WERI-Rb-1 (cell line): ENCODE data around the gene LCE1E.

ENCODE experiments used
- DNase-seq: peaks from one replicate; pipeline ENCODE4 v3.0.0-alpha.2; 2020
- H3K27ac ChIP-seq: fragments of 250-450 bp; sonication (Bioruptor Pico); 2 replicates; pipeline ENCODE4 v1.5.1; 2020; ENCODE audit warnings: mild to moderate bottlenecking, moderate library complexity
- H3K27me3 ChIP-seq: fragments of 250-450 bp; sonication (Bioruptor Pico); 2 replicates; pipeline ENCODE4 v1.5.1; 2021; ENCODE audit warnings: mild to moderate bottlenecking, low read depth, moderate library complexity; ENCODE audit not compliant: insufficient read depth, severe bottlenecking
- H3K36me3 ChIP-seq: fragments of 250-450 bp; sonication (Bioruptor Pico); 2 replicates; pipeline ENCODE4 v1.5.1; 2020; ENCODE audit warnings: mild to moderate bottlenecking, moderate library complexity
- H3K4me3 ChIP-seq: 2 replicates; pipeline ENCODE4 v1.5.1; 2011; ENCODE audit warnings: low read depth, mild to moderate bottlenecking, control low read depth, low read length
- H3K9me3 ChIP-seq: fragments of 250-450 bp; sonication (Bioruptor Pico); 2 replicates; pipeline ENCODE4 v1.5.1; 2021; ENCODE audit warnings: mild to moderate bottlenecking, moderate library complexity; ENCODE audit not compliant: severe bottlenecking
- TF ChIP-seq, protein P1 (sequence below): IDR thresholded peaks from 2 replicates; pipeline ENCODE4 v1.5.1; 2011; ENCODE audit warnings: low read depth, mild to moderate bottlenecking, control low read depth, inconsistent platforms, low read length

LCE1E gene

DNA sequence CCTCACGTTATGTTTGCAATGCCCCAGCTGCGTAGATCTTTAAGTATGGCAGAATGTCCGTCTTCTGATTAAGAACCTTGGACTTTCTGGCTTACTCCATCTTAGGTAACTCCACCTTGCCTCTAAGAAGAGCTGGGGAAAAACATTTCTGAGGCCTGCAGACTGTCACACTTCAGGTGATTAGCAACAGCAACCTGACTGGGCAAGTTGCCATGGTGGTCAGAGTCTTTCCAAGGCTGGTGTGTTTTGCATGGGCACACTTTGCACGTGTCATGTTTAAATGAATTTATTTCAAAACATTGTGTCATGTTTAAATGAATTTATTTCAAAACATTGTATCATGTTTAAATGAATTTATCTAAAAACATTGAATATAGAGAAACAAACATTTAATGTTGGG is 27.4 kb upstream of the LCE1E start:
- H3K27ac ChIP-seq: no peak overlapping the region
- H3K27me3 ChIP-seq: peaks cover 97% of the 10 kb centered on the region
- no peaks in the 10 kb centered on the region for H3K36me3 ChIP-seq
- TF ChIP-seq, protein P1, sequence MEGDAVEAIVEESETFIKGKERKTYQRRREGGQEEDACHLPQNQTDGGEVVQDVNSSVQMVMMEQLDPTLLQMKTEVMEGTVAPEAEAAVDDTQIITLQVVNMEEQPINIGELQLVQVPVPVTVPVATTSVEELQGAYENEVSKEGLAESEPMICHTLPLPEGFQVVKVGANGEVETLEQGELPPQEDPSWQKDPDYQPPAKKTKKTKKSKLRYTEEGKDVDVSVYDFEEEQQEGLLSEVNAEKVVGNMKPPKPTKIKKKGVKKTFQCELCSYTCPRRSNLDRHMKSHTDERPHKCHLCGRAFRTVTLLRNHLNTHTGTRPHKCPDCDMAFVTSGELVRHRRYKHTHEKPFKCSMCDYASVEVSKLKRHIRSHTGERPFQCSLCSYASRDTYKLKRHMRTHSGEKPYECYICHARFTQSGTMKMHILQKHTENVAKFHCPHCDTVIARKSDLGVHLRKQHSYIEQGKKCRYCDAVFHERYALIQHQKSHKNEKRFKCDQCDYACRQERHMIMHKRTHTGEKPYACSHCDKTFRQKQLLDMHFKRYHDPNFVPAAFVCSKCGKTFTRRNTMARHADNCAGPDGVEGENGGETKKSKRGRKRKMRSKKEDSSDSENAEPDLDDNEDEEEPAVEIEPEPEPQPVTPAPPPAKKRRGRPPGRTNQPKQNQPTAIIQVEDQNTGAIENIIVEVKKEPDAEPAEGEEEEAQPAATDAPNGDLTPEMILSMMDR: no peak
- no peak overlapping the region for H3K4me3 ChIP-seq
- H3K9me3 ChIP-seq: peaks cover 2% of the 10 kb centered on the region
- no peak for DNase-seq

DNA sequence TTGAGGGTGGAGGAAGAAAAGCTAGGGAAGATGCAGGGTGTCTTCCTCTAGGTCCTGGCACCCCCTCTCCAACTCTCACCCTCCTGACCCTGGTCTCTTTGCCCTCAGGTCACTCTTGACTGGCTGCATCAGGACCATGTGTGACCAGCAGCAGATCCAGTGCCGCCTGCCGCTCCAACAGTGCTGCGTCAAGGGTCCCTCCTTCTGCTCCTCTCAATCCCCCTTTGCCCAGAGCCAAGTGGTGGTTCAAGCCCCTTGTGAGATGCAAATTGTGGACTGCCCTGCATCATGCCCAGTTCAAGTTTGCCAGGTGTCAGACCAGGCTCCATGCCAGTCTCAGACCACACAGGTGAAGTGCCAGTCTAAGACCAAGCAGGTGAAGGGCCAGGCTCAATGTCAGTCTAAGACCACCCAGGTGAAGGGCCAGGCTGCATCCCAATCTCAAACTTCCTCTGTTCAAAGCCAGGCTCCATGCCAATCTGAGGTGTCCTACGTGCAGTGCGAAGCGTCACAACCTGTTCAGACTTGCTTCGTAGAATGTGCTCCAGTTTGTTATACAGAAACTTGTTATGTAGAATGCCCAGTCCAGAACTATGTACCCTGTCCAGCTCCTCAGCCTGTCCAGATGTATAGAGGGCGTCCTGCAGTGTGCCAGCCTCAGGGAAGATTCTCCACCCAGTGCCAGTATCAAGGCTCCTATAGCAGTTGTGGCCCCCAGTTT is 26.4 kb upstream of the LCE1E start:
- TF ChIP-seq, protein P1: no peak
- DNase-seq: no peak
- no peak overlapping the region for H3K4me3 ChIP-seq
- no peak overlapping the region for H3K27ac ChIP-seq
- no peaks in the 10 kb centered on the region for H3K36me3 ChIP-seq
- H3K27me3 ChIP-seq: peaks cover 97% of the 10 kb centered on the region
- H3K9me3 ChIP-seq: peaks cover 2% of the 10 kb centered on the region

DNA sequence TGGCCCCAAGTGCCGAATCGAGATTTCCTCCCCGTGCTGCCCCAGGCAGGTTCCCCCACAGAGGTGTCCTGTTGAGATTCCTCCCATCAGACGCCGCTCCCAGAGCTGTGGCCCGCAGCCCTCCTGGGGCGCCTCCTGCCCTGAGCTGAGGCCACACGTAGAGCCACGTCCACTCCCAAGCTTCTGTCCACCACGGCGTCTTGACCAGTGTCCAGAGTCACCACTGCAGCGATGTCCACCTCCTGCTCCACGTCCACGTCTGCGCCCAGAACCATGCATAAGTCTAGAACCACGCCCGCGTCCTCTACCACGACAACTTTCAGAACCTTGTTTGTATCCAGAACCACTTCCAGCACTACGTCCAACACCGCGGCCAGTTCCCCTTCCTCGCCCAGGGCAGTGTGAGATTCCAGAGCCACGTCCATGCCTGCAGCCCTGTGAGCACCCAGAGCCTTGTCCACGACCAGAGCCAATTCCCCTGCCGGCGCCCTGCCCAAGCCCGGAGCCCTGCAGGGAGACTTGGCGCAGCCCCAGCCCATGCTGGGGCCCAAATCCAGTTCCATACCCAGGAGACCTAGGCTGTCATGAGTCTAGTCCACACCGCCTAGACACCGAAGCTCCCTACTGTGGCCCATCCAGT is 25.4 kb upstream of the LCE1E start:
- Histone ChIP-seq H3K36me3 (no peaks in the 10 kb centered on the region), H3K9me3 (no peaks in the 10 kb centered on the region), H3K27me3 (peaks cover 97% of the 10 kb centered on the region), H3K4me3 (no peak overlapping the region), H3K27ac (no peak overlapping the region)
- TF ChIP-seq, protein P1: no peak
- DNase-seq: no peak

DNA sequence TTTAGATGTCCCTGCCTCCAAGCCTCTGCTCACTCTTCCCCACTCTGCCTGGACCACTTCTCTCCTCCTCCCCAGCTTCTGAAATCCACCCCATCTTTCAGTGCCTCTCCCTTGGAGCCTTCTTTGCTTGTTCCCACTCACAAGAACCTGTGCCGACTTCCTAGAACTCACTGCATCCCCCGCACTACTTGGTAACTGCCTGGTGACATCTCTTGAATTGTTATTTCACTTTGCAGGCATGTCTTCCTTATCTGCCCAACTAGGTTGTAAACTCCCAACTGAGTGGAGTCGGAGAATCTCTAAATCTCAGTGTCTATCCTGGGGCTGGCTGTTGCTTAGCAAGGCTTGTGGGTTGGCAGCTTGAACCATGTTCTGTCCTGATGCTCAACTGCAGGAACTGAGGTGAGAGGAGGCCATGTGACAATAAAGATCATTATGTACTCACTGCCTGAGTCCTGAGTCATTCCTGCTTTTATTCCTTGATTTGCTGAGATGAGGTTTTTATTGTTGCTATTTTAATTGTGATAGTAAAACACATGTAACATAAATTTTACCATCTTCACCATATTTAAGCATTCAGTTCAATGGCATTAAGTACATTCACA is 24.3 kb upstream of the LCE1E start:
- H3K27me3 ChIP-seq: peaks cover 97% of the 10 kb centered on the region
- H3K27ac ChIP-seq: no peak overlapping the region
- TF ChIP-seq, protein P1: no peak
- no peaks in the 10 kb centered on the region for H3K36me3 ChIP-seq
- H3K4me3 ChIP-seq: no peak overlapping the region
- no peak for DNase-seq
- no peaks in the 10 kb centered on the region for H3K9me3 ChIP-seq

DNA sequence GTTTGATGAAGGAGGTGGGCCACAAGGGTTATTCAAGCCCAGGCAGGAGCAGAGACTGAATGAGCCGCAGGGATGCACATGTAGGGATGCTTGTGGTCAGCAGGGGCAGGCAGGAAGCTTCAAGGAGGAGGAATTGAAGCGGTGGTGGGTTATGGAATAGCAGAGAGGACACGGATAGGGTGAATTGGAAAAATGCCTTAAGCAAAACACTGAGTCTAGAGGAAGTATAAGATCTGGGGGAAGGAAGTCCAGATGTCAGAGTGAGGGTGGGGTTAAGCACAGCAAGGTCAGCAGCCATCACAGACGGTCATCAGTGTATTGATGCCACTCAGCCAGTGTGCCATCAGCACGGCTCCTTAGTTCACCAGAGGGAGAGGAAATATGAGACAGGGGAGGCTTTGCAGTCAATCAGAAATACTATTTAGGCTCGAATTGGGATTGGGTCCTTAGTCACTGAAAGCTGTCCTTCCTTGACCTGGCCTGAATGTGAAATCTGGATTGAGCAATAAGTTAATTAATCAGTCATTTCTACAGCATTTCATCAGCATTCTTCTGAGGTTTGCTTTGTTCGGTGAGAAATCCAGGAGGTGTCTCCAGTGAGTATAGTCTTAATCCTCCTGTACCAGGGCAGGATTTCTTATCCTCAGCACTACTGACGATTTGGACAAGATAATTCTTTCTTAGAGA is 17.1 kb upstream of the LCE1E start:
- no peak for DNase-seq
- no peak overlapping the region for H3K27ac ChIP-seq
- no peak overlapping the region for H3K4me3 ChIP-seq
- H3K9me3 ChIP-seq: no peaks in the 10 kb centered on the region
- H3K27me3 ChIP-seq: peaks cover 79% of the 10 kb centered on the region
- TF ChIP-seq, protein P1: no peak
- no peaks in the 10 kb centered on the region for H3K36me3 ChIP-seq
